ENCODE measurements around the gene CRYGA. TPM values are rescaled to one million over a fixed set of nuclear protein-coding genes. Genes with fewer than 3 reads are reported as not detected.

CRYGA gene
- total and polyA plus RNA-seq, 2 donors (not counting 1 experiment from before 2014, with no cell fraction given): not detected

GRCh38 chr2:208142925-208143799 is 20.2 kb downstream of the CRYGA start:
- Histone ChIP-seq H4K20me1 (ENCODE audit: control insufficient read depth, insufficient read depth, low read length, poor library complexity, severe bottlenecking) (no peaks in the 10 kb centered on the region), H3K27ac (ENCODE audit: low read length in 2 of 2) (no peak overlapping the region), H2AFZ (ENCODE audit: insufficient read depth, low read depth, low read length, poor library complexity, severe bottlenecking) (no peak overlapping the region), H3K79me2 (ENCODE audit: control insufficient read depth, insufficient read depth, low read length) (no peaks in the 10 kb centered on the region), H3K9me3 (ENCODE audit: control extremely low read depth in 1 of 3, control insufficient read depth in 2 of 3, insufficient read depth in 1 of 3, low read length in 2 of 3) (peaks cover 0 to 8% (median 0%) of the 10 kb centered on the region in 3 donors), H3K36me3 (replicated peaks in 1 of 2; ENCODE audit: control extremely low read depth in 1 of 2, control insufficient read depth in 1 of 2, extremely low read depth in 1 of 2, insufficient read depth in 2 of 2, low read length in 1 of 2) (no peaks in the 10 kb centered on the region), H3K9ac (ENCODE audit: low read length) (no peak overlapping the region), H3K4me3 (ENCODE audit: control extremely low read depth in 1 of 5, extremely low read depth in 1 of 5, insufficient read depth in 1 of 5, low read depth in 2 of 5, low read length in 4 of 5) (no peak overlapping the region), H3K27me3 (replicated peaks in 1 of 4; ENCODE audit: control extremely low read depth in 1 of 4, control insufficient read depth in 3 of 4, insufficient read depth in 4 of 4, low read length in 3 of 4) (no peaks in the 10 kb centered on the region), H3K4me1 (ENCODE audit: control insufficient read depth in 2 of 2, insufficient read depth in 2 of 2, low read length in 2 of 2) (no peaks in the 10 kb centered on the region), H3K4me2 (replicated peaks; ENCODE audit: low read depth, low read length, poor library complexity, severe bottlenecking) (no peak overlapping the region)
- DNase-seq (no peak), ATAC-seq (ENCODE audit: low read depth) (no peak)
- POLR2A ChIA-PET: no interaction called here
- 82% methylated on average over 5 of the region's 14 CpGs for WGBS (ENCODE audit: insufficient coverage)
- CTCF ChIA-PET: no interaction called here
- TF ChIP-seq EZH2 (IDR thresholded peaks at IDR 0.05; ENCODE audit: borderline replicate concordance, insufficient read depth, low read depth, low read length, poor library complexity, severe bottlenecking): no peak
- TF ChIP-seq, protein P1, sequence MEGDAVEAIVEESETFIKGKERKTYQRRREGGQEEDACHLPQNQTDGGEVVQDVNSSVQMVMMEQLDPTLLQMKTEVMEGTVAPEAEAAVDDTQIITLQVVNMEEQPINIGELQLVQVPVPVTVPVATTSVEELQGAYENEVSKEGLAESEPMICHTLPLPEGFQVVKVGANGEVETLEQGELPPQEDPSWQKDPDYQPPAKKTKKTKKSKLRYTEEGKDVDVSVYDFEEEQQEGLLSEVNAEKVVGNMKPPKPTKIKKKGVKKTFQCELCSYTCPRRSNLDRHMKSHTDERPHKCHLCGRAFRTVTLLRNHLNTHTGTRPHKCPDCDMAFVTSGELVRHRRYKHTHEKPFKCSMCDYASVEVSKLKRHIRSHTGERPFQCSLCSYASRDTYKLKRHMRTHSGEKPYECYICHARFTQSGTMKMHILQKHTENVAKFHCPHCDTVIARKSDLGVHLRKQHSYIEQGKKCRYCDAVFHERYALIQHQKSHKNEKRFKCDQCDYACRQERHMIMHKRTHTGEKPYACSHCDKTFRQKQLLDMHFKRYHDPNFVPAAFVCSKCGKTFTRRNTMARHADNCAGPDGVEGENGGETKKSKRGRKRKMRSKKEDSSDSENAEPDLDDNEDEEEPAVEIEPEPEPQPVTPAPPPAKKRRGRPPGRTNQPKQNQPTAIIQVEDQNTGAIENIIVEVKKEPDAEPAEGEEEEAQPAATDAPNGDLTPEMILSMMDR (IDR thresholded peaks at IDR 0.05): no peak
- no peak overlapping the region for H3K27ac Mint-ChIP-seq
- peaks cover 4% of the 10 kb centered on the region for H3K9me3 Mint-ChIP-seq (ENCODE audit: insufficient read depth)
- intact Hi-C loops (cut with micrococcal nuclease): no loop called here
- H3K4me3 Mint-ChIP-seq: no peak overlapping the region
- H3K4me1 Mint-ChIP-seq: no peaks in the 10 kb centered on the region
- H3K27me3 Mint-ChIP-seq: peaks cover 14% of the 10 kb centered on the region

DNA sequence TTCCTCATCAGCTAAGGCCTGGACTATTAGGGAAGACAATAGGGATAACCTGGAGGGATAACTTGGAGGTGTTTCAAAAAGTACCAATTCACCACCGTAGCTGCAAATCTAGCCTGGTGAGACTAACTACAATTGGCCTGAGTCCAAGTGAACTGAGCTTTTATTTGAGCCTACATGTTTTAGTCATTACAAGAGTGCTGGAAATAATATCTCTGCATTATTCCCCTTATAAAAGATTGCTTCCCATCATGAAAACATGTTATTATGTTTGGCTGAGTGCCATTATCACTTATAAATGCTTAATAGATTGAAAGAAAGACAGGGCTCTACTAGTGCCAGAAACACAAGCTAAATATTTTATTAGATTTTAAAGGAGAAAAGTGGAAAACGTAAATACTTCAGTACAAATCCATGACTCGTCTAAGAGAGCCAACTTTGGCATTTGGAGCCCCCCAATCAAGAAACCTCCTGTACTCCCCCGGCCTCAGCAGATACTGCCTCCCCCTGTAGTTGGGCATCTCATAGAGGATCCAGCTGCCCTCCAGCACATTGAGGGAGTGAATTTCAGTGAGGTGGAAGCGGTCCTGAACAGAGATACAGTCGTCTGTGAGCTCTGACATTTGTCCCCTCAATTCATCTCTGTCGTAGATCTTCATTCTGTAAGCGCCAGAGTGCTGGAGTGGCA is 21.0 kb downstream of the CRYGA start:
- ChIA-PET CTCF (no interaction called here), POLR2A (interaction anchor here (0.6 kb wide), 1 partner anchor 219 kb away, joined by 3 read pairs; no protein-coding TSS in a partner anchor)
- H3K36me3 ChIP-seq (replicated peaks in 1 of 2; ENCODE audit: control extremely low read depth in 1 of 2, control insufficient read depth in 1 of 2, extremely low read depth in 1 of 2, insufficient read depth in 2 of 2, low read length in 1 of 2): no peaks in the 10 kb centered on the region
- H3K27me3 ChIP-seq (replicated peaks in 1 of 4; ENCODE audit: control extremely low read depth in 1 of 4, control insufficient read depth in 3 of 4, insufficient read depth in 4 of 4, low read length in 3 of 4): no peaks in the 10 kb centered on the region
- Mint-ChIP-seq H3K4me3 (no peak overlapping the region), H3K9me3 (ENCODE audit: insufficient read depth) (peaks cover 7% of the 10 kb centered on the region), H3K27me3 (peaks cover 10% of the 10 kb centered on the region), H3K4me1 (no peaks in the 10 kb centered on the region), H3K27ac (no peak overlapping the region)
- H3K4me1 ChIP-seq (ENCODE audit: control insufficient read depth in 2 of 2, insufficient read depth in 2 of 2, low read length in 2 of 2): no peaks in the 10 kb centered on the region
- intact Hi-C loops (cut with micrococcal nuclease): no loop called here
- 86% methylated on average over 2 of the region's 8 CpGs for WGBS (ENCODE audit: insufficient coverage)
- H3K27ac ChIP-seq (ENCODE audit: low read length in 2 of 2): no peak overlapping the region
- TF ChIP-seq, protein P1 (IDR thresholded peaks at IDR 0.05): no peak
- TF ChIP-seq EZH2 (IDR thresholded peaks at IDR 0.05; ENCODE audit: borderline replicate concordance, insufficient read depth, low read depth, low read length, poor library complexity, severe bottlenecking): no peak
- no peak overlapping the region for H2AFZ ChIP-seq (ENCODE audit: insufficient read depth, low read depth, low read length, poor library complexity, severe bottlenecking)
- H3K9me3 ChIP-seq (ENCODE audit: control extremely low read depth in 1 of 3, control insufficient read depth in 2 of 3, insufficient read depth in 1 of 3, low read length in 2 of 3): peaks cover 0 to 14% (median 0%) of the 10 kb centered on the region in 3 donors
- ATAC-seq (ENCODE audit: low read depth): no peak
- no peaks in the 10 kb centered on the region for H4K20me1 ChIP-seq (ENCODE audit: control insufficient read depth, insufficient read depth, low read length, poor library complexity, severe bottlenecking)
- no peak for DNase-seq
- no peak overlapping the region for H3K4me3 ChIP-seq (ENCODE audit: control extremely low read depth in 1 of 5, extremely low read depth in 1 of 5, insufficient read depth in 1 of 5, low read depth in 2 of 5, low read length in 4 of 5)
- no peak overlapping the region for H3K9ac ChIP-seq (ENCODE audit: low read length)
- no peaks in the 10 kb centered on the region for H3K79me2 ChIP-seq (ENCODE audit: control insufficient read depth, insufficient read depth, low read length)
- H3K4me2 ChIP-seq (replicated peaks; ENCODE audit: low read depth, low read length, poor library complexity, severe bottlenecking): no peak overlapping the region

All from B cell (primary cell).